Stromal cell of bone marrow (primary cell): ENCODE measurements around the gene CCDC71L.

ENCODE experiments used
- DNase-seq: peaks from one replicate; pipeline ENCODE4 v3.0.0-alpha.2; 2012; ENCODE audit warnings: low read depth

Gene CCDC71L

GRCh38 chr7:106625678-106626301 is 35.2 kb downstream of the CCDC71L start:
- DNase-seq: no peak

DNA sequence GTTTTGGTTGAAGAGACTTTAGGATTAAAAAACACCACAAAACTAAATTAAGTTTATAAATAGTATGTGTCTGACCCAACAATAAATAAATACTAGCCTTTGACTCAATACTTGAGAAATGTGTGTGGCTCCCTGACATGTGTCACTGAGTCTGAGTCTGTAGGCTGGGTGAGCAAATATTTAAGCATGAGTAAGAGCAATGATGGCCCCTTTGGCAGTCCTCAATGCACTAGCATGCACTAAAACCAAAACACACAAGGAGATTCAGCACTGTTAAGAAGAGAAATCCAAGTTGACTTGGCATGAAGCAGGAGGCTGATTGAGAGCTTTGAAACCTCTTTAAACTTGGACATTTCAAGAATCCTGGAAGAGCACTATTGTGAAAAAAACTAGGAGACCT is 37.1 kb downstream of the CCDC71L start:
- DNase-seq: peak; percentile 84

GRCh38 chr7:106623315-106623660 is 37.7 kb downstream of the CCDC71L start:
- DNase-seq: no peak

GRCh38 chr7:106622654-106623314 is 38.2 kb downstream of the CCDC71L start:
- no peak for DNase-seq

- no peak for DNase-seq
Measured at GRCh38 chr7:106621393-106622132, 39.4 kb downstream of the CCDC71L start.

GRCh38 chr7:106620676-106621075 is 40.3 kb downstream of the CCDC71L start:
- no peak for DNase-seq

DNA sequence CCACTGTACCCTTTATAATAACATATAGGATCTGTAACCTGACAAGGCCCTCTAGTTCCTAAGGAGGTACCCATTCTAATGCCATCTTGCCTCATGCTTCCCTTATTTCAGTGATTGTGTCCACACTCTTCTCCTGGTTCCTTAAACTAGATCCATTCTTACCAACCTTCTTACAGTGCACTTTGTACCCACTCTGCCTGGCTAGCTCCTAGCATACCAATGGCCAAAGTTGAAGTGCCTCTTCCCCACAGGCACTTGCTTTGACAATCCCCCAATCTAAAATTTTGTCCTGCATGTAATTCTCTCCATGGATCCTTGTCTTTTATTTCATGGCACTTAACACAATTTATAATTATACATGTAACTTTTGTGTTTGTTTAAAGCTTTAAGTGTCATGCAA is 40.9 kb downstream of the CCDC71L start:
- DNase-seq: no peak

DNA sequence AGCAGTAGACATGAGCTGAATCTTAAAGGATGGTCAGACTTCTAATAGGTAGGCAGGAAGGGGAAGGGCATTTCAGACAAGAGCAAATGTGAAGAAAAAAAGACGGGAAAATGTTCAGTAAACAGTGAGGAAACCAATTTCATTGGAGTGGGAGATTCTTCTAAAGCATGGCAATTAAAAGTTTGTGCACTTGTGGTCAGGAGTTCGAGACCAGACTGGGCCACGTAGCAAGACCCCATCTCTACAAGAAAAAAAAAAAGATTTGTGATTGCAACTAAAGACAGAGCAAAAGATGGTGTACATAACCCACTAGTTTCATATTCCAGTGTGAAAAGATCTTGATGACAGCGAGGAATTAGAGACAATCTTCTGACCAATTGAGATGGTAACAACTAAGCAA is 41.7 kb downstream of the CCDC71L start:
- DNase-seq: no peak

DNA sequence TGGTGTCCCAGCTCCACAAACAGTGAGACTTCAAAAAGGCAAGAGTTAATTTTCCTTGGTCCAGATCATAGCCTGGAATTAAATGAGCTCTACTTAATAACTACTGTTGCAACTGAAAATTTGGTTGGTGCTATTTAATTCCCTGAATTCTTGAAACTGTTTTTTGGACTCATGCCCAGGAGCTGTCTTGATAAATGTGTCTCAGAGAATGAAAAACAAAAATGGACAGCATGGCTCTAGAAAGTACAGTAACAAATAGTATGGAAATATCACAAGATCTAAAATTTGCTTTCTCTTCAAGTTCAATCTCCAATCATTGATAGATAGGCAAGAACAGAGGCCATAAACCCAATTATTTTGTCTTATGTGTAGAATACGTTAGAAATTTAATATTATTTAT is 42.5 kb downstream of the CCDC71L start:
- DNase-seq: peak; percentile 33

DNA sequence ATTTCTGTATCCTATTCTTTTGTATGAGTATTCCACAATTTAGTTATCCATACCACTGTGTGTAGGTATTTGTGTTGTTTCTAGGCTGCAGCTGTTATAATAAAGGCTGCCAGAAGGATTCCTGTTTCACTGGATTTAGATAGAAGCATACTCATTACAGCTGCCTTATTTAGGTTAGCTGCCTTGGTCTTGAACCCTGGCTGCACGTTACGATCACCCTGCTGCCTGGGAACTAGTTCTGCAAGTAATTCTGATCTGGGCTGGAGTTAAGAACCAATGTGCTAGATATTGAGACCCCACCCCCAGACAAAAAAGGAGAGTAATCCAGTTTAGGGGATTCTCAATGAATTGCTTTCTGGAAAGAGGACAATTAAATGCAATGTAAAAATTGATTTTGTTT is 43.1 kb downstream of the CCDC71L start:
- no peak for DNase-seq

DNA sequence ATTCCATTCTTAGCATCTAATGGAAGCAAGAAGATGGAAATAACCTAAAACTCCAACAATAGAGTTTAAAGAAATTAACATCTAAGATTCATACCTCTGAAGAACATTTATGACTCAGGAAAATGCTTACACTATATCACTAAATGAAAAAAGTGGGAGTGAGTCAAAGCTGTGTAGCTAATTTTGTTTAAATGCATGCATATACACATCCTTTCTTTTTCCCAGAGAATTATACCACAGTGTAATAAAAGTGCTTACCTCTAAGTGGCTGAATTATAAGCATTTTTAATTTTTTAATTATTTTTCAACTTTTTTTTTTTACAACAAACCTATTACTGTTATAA is 44.3 kb downstream of the CCDC71L start:
- DNase-seq: no peak

DNA sequence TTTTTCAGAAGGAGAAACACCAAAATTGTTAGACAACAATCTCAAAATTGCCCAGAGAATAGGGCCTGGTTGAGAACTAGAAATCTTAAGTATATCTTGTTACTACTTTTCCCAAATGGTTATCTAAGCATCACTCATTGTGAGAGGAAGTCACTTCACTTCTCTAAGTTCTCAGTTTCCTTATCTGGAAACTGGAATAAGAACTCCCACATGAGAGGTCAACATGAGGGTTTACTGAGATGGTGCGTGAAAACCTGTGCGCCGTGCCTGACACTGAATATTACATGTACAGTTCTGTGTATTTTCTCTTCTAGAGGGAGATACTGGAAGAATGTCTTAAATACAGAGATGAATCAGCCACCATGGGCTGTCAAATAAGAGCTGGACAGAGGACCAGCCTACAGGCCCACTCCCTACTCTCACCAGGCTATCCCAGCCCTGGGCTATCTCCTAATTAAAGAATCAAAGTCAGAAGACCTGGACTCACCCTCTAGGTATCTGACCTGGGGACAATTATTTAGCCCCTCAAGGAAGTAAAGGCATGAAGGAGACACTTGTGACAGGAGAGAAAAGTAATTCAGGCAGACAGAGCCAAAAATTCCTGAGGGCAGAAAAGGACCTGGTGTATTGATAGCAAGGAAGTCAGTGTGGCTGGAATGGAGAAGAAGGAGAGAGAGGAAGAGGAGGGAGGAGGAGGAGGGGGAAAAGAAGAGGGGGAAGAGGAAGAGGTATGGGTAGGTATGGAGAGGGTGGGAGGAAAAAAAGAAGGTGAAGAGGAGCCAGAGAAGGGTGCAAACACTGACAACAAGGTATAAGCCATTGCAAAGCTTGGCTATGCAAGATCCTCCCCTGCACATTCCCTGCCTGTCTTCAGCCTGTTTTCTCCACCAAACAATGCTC is 44.9 kb downstream of the CCDC71L start:
- no peak for DNase-seq

- no peak for DNase-seq
Measured at GRCh38 chr7:106614751-106615150, 46.2 kb downstream of the CCDC71L start.

DNA sequence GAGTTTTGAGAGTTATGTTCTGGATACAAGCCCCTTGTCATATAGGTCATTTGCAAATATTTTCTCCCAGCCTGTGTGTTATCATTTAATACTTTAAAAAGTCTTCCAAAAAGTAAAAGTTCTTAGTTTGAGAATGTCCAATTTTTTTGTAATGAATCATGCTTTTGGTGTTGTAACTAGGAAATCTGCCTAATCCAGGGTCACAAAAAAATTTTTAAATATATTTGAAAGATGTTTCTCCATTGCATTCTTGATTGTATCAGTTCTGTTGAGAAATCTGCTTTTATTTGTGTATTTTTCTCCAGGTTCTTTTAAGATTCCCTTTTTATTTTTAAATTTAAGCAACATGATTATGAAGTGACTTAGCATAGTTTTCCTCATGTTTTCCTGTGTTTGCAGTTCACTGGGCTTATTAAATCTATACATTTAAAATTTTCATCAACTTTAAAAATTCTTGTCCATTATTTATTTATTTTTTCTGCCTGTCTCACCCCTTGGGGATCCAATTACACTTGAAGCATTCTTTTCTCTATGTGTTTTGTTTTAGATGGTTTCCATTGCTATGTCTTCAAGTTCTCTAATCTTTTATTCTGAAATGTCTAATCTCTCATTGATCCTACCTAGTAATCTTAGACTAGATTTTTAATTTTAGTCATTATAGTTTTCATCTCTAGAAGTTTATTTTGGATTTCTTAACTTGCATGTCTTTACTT is 47.0 kb downstream of the CCDC71L start:
- DNase-seq: peak; percentile 25

- DNase-seq: no peak
Measured at GRCh38 chr7:106613279-106613678, 47.7 kb downstream of the CCDC71L start.

DNA sequence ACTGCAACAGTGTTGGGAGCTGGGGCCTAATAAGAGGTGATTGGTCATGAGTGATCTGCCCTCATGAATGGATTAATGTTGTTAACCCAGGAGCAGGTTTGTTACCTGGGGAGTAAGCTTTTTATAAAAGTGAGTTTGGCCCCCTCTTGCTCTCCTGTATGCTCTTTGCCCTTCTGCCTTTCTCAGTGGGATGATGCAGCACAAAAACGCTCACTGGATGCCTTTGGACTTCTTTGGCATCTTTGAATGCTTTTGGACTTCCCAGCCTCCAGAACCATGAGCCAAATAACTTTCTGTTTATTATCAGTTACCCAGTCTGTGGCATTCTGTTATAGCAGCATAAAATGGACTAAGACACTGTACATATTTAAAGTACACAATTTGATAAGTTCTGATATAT is 48.5 kb downstream of the CCDC71L start:
- no peak for DNase-seq

DNA sequence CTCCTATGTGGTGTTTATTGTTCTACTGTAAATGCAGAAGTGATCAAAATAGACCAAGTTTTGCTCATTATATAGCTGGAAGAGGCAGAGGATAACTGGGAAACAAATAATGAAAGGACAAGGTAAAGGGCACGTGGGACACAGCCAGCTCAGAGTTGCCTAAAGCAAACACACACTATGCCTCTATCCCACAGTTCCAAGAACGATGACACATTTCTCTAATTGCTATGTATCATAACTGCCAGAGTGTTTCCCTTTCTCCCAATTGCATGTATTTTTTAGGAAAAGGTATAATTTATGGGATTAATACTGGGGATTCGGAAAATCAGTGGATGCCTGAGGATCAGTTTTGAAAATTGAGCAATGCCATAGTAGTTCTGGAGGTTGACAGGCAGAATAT is 49.0 kb downstream of the CCDC71L start:
- peak; percentile 47 for DNase-seq

DNA sequence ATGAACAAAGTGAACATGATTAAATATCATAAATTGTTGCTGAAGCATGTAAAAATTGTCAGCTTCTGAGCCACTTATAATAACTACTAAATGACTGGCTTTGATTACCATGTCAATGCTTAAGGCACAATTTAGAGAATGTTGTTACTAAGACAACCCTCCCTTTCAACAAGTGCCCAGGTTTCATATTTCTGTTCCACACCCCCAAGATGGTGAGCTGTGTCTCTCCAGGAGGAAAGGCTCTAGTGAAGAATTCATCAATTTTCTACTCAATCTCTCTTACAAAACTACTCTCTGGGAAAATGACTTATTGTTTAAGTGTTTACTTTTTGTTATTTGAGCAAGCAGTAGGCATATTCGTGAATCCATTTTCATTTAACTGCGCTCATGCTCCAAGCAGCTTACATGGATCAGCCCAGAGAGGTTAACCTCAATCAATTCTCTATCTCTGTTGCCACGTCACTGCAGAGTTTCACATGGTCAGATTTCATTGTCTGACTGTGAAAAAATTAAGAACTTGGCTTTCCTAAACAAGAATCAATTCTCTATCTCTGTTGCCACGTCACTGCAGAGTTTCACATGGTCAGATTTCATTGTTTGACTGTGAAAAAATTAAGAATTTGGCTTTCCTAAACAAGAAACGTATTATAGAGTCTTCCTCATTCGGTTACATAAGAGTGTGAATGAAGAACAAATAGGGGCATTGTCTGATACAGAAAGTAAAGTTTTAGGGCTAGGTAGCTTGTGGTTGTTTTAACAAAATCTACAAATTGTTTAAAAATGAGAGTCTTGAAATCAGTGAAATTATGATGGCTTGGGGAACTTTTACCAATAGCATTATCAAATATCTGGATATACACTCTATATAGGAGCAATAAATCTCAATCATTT is 49.7 kb downstream of the CCDC71L start:
- DNase-seq: peak; percentile 9

GRCh38 chr7:106609416-106609815 is 51.5 kb downstream of the CCDC71L start:
- peak; percentile 43 for DNase-seq

- no peak for DNase-seq
Measured at GRCh38 chr7:106608661-106609060, 52.3 kb downstream of the CCDC71L start.
